ENCODE data around the gene PLEKHA7.

GRCh38 chr11:16738947-16739815 lies 275.0 kb downstream of the PLEKHA7 start:
- no peak for TF ChIP-seq CTCF (IDR thresholded peaks at IDR 0.05)
- TF ChIP-seq POLR2A (IDR thresholded peaks at IDR 0.05), result no peak
